Activated naive CD8-positive, alpha-beta T cell (primary cell): ENCODE data around the gene MARCHF10.
A peak's percentile ranks its signal among the peaks of the same experiment; 100 is the strongest.
"Not testable (repeated sequence)": the region's sequence is repeated elsewhere in the genome, so short reads cannot be mapped to it uniquely, and the experiment has no call there.

Source experiments
- H3K27ac Mint-ChIP-seq: one replicate; pipeline ENCODE4 v1.8.0; 2021; ENCODE audit warnings: mixed read lengths
- H3K27me3 Mint-ChIP-seq: one replicate; pipeline ENCODE4 v1.8.0; 2021; ENCODE audit warnings: mixed read lengths
- H3K36me3 Mint-ChIP-seq: one replicate; pipeline ENCODE4 v1.8.0; 2021; ENCODE audit warnings: mixed read lengths
- H3K4me1 Mint-ChIP-seq: one replicate; pipeline ENCODE4 v1.8.0; 2021; ENCODE audit warnings: low read depth, mixed read lengths
- H3K4me3 Mint-ChIP-seq: one replicate; pipeline ENCODE4 v1.8.0; 2021; ENCODE audit warnings: mild to moderate bottlenecking, mixed read lengths
- H3K9me3 Mint-ChIP-seq: one replicate; pipeline ENCODE4 v1.8.0; 2021; ENCODE audit warnings: low read depth, mixed read lengths

Gene MARCHF10, protein sequence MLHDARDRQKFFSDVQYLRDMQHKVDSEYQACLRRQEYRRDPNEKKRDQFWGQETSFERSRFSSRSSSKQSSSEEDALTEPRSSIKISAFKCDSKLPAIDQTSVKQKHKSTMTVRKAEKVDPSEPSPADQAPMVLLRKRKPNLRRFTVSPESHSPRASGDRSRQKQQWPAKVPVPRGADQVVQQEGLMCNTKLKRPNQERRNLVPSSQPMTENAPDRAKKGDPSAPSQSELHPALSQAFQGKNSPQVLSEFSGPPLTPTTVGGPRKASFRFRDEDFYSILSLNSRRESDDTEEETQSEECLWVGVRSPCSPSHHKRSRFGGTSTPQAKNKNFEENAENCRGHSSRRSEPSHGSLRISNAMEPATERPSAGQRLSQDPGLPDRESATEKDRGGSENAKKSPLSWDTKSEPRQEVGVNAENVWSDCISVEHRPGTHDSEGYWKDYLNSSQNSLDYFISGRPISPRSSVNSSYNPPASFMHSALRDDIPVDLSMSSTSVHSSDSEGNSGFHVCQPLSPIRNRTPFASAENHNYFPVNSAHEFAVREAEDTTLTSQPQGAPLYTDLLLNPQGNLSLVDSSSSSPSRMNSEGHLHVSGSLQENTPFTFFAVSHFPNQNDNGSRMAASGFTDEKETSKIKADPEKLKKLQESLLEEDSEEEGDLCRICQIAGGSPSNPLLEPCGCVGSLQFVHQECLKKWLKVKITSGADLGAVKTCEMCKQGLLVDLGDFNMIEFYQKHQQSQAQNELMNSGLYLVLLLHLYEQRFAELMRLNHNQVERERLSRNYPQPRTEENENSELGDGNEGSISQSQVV

GRCh38 chr17:62807812-62808575 is at the start of gene MARCHF10:
MARCHF10 (minus strand) TSS chr17:62808314; CDS start chr17:62801735, 6,579 bp downstream.
- Mint-ChIP-seq H3K4me3 (peak within 1 kb of the TSS; percentile 27), H3K36me3 (no peaks in the 10 kb centered on the region), H3K4me1 (no peaks in the 10 kb centered on the region), H3K27ac (no peak within 1 kb of the TSS), H3K9me3 (no peaks in the 10 kb centered on the region), H3K27me3 (peaks cover 16% of the 10 kb centered on the region)

GRCh38 chr17:62857526-62857925 is 49.4 kb upstream of the MARCHF10 start:
- no peak overlapping the region for H3K27ac Mint-ChIP-seq
- H3K9me3 Mint-ChIP-seq = no peaks in the 10 kb centered on the region
- no peak overlapping the region for H3K4me3 Mint-ChIP-seq
- H3K27me3 Mint-ChIP-seq = peaks cover 3% of the 10 kb centered on the region
- no peaks in the 10 kb centered on the region for H3K4me1 Mint-ChIP-seq
- no peaks in the 10 kb centered on the region for H3K36me3 Mint-ChIP-seq

GRCh38 chr17:62856594-62856993 is 48.5 kb upstream of the MARCHF10 start:
- Mint-ChIP-seq H3K27ac (no peak overlapping the region), H3K4me1 (no peaks in the 10 kb centered on the region), H3K4me3 (no peak overlapping the region), H3K36me3 (no peaks in the 10 kb centered on the region), H3K9me3 (no peaks in the 10 kb centered on the region), H3K27me3 (peaks cover under 1% of the 10 kb centered on the region)

GRCh38 chr17:62855156-62855555 is 47.0 kb upstream of the MARCHF10 start:
- Mint-ChIP-seq H3K27me3 (peaks cover 2% of the 10 kb centered on the region), H3K27ac (no peak overlapping the region), H3K36me3 (no peaks in the 10 kb centered on the region), H3K9me3 (no peaks in the 10 kb centered on the region), H3K4me3 (no peak overlapping the region), H3K4me1 (no peaks in the 10 kb centered on the region)

DNA sequence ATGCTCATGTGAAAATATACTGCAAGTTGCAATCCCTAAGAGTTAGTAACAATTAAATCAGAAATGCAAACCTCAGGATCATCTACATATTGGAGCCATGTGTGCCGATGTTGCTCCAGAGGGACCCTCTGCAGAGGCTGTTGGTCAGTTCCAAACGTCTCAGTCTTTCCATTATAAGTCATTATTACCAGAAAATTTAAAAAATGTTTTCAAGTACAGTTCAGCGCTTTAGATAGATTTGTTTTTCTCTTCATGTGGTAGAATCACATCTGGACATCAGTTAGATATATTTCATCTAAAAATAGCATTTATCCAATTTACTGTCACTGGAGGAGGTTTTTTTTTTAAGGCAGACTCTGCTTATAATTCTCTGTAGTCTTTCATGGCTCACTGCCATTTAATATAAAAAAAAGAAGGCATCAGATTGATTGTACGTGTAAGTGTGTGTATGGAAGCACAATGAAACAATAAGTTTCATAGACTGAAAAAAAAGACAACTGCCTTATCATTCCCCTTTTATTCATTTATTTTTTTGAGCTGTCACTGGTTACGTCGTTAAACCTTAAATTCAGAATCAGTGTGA is 46.1 kb upstream of the MARCHF10 start:
- Mint-ChIP-seq H3K4me1 (no peaks in the 10 kb centered on the region), H3K4me3 (no peak overlapping the region)

GRCh38 chr17:62852195-62852594 is 44.1 kb upstream of the MARCHF10 start:
- Mint-ChIP-seq H3K36me3 (no peaks in the 10 kb centered on the region), H3K27ac (no peak overlapping the region), H3K27me3 (peaks cover 3% of the 10 kb centered on the region), H3K4me1 (no peaks in the 10 kb centered on the region), H3K9me3 (no peaks in the 10 kb centered on the region), H3K4me3 (no peak overlapping the region)

More for the DNA sequence above, 46.1 kb upstream of the MARCHF10 start:
- H3K36me3 Mint-ChIP-seq = no peaks in the 10 kb centered on the region
- peaks cover 2% of the 10 kb centered on the region for H3K27me3 Mint-ChIP-seq
- no peaks in the 10 kb centered on the region for H3K9me3 Mint-ChIP-seq
- no peak overlapping the region for H3K27ac Mint-ChIP-seq

- not testable (repeated sequence) for H3K36me3 Mint-ChIP-seq, H3K4me1 Mint-ChIP-seq, H3K27me3 Mint-ChIP-seq, H3K27ac Mint-ChIP-seq, H3K9me3 Mint-ChIP-seq, H3K4me3 Mint-ChIP-seq
These were observed 41.7 kb upstream of the MARCHF10 start for GRCh38 chr17:62849591-62850415.

- Mint-ChIP-seq H3K4me1 (no peaks in the 10 kb centered on the region), H3K9me3 (no peaks in the 10 kb centered on the region), H3K27me3 (peaks cover 3% of the 10 kb centered on the region), H3K27ac (no peak overlapping the region), H3K4me3 (no peak overlapping the region), H3K36me3 (no peaks in the 10 kb centered on the region)
These were observed 40.2 kb upstream of the MARCHF10 start for GRCh38 chr17:62848334-62848733.

DNA sequence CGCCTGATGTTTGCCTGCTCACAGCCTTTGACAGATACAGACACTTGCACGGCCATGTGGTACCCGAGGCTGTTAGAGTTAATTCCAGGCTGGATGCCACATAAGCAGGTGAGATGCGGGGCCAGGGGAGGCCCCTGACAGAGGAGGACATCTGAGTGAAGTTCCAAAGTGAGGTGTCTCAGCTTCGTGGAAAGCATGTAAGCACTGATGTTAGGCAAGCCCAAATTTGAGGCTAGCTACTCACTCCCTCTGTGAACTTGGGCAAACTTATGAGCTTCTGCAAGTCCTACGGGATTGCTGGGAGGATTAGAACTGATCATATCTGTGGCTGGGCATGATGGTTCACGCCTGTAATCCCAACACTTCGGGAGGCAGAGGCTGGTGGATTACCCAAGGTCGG is 39.3 kb upstream of the MARCHF10 start:
- Mint-ChIP-seq H3K27ac (no peak overlapping the region), H3K27me3 (peaks cover 3% of the 10 kb centered on the region), H3K9me3 (no peaks in the 10 kb centered on the region), H3K4me3 (no peak overlapping the region), H3K36me3 (no peaks in the 10 kb centered on the region), H3K4me1 (no peaks in the 10 kb centered on the region)

DNA sequence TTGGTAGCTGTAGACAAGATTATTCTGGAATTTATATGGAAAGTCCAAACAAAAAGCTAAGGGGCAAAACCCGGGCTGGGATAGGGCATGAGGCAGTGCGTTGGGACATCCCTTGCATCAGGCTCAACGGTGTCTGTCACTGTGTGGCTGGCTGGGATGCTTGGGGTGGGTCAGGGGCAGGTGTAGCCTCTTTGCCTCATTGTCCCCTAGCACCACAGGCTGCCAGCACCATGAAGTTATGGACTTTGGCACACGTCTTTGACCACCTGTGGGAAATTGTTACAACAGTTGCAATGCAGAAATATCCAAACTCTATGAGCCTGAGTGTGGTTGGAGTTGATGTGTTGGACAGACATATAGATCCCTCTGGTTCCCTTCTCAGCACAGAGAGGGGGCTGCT is 32.8 kb upstream of the MARCHF10 start:
- Mint-ChIP-seq H3K36me3 (peaks cover 10% of the 10 kb centered on the region), H3K9me3 (peaks cover 12% of the 10 kb centered on the region), H3K4me1 (no peaks in the 10 kb centered on the region), H3K27me3 (peaks cover 8% of the 10 kb centered on the region), H3K27ac (no peak overlapping the region), H3K4me3 (no peak overlapping the region)

- H3K4me3 Mint-ChIP-seq, H3K36me3 Mint-ChIP-seq, H3K4me1 Mint-ChIP-seq, H3K27ac Mint-ChIP-seq, H3K9me3 Mint-ChIP-seq, H3K27me3 Mint-ChIP-seq: not testable (repeated sequence)
These were observed 25.7 kb upstream of the MARCHF10 start for GRCh38 chr17:62833816-62834215.

DNA sequence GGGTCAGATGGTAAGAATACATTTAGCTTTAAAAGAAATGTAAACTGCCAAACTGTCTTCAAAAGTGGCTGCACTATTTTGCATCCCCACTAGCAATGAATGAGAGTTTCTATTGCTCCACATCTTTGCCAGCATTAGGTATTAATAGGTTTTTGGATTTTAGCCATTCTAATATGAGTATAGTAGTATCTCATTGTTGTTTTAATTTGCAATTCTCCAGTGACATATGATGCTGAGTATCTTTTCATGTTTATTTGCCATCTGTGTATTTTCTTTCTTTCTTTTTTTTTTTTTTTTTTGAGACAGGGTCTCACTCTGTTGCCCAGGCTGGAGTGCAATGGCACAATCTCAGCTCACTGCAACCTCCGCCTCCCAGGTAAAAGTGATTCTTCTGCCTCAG is 24.3 kb upstream of the MARCHF10 start:
- H3K4me1 Mint-ChIP-seq = no peaks in the 10 kb centered on the region
- no peak overlapping the region for H3K4me3 Mint-ChIP-seq

DNA sequence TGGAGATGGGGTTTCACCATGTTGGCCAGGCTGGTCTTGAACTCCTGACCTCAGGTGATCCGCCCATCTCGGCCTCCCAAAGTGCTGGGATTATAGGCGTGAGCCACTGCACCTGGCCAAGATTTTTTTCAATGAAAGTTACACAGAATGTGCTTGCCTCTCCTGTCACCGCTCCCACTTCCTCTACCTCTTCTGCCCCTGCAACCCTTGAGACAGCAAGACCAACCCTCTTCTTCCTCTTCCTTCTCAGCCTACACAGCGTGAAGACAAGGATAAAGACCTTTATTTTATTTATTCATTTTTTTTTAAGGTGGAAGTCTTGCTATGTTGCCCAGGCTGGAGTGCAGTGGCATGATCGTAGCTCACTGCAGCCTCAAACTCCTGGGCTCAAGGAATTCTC is 23.0 kb upstream of the MARCHF10 start:
- H3K27me3 Mint-ChIP-seq, H3K27ac Mint-ChIP-seq, H3K4me1 Mint-ChIP-seq, H3K9me3 Mint-ChIP-seq, H3K4me3 Mint-ChIP-seq, H3K36me3 Mint-ChIP-seq: not testable (repeated sequence)

More for the DNA sequence above, 24.3 kb upstream of the MARCHF10 start:
- Mint-ChIP-seq H3K27me3 (peaks cover 6% of the 10 kb centered on the region), H3K36me3 (no peaks in the 10 kb centered on the region), H3K27ac (no peak overlapping the region), H3K9me3 (no peaks in the 10 kb centered on the region)
